Measurements from ENCODE around the gene AGAP1. TPM values are rescaled to one million over a fixed set of nuclear protein-coding genes. Genes with fewer than 3 reads are reported as not detected.

AGAP1 gene
- total RNA-seq, 2 donors from 2014 or later = 32.8 to 34.7 TPM

- H3K36me3 ChIP-seq (ENCODE audit: control insufficient read depth, insufficient read depth, low read length) = peaks cover 7% of the 10 kb centered on the region
- no peak overlapping the region for H3K27ac ChIP-seq (ENCODE audit: low read depth, low read length)
- Mint-ChIP-seq H3K27ac (no peak overlapping the region), H3K9me3 (no peaks in the 10 kb centered on the region), H3K27me3 (ENCODE audit: insufficient read depth) (peaks cover 60% of the 10 kb centered on the region), H3K36me3 (ENCODE audit: low read depth) (peaks cover 23% of the 10 kb centered on the region), H3K4me3 (no peak overlapping the region), H3K4me1 (no peaks in the 10 kb centered on the region)
- TF ChIP-seq, protein P1, sequence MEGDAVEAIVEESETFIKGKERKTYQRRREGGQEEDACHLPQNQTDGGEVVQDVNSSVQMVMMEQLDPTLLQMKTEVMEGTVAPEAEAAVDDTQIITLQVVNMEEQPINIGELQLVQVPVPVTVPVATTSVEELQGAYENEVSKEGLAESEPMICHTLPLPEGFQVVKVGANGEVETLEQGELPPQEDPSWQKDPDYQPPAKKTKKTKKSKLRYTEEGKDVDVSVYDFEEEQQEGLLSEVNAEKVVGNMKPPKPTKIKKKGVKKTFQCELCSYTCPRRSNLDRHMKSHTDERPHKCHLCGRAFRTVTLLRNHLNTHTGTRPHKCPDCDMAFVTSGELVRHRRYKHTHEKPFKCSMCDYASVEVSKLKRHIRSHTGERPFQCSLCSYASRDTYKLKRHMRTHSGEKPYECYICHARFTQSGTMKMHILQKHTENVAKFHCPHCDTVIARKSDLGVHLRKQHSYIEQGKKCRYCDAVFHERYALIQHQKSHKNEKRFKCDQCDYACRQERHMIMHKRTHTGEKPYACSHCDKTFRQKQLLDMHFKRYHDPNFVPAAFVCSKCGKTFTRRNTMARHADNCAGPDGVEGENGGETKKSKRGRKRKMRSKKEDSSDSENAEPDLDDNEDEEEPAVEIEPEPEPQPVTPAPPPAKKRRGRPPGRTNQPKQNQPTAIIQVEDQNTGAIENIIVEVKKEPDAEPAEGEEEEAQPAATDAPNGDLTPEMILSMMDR (conservative IDR thresholded peaks at IDR 0.05) = no peak
- DNase-seq = no peak
- no peaks in the 10 kb centered on the region for H3K4me1 ChIP-seq (ENCODE audit: control insufficient read depth, insufficient read depth, low read length)
- no peaks in the 10 kb centered on the region for H3K9me3 ChIP-seq (ENCODE audit: control insufficient read depth, low read length)
- H3K9ac ChIP-seq (ENCODE audit: extremely low read depth, low read length, poor library complexity, severe bottlenecking) = no peak overlapping the region
- H3K27me3 ChIP-seq (ENCODE audit: control insufficient read depth, insufficient read depth, low read length, poor library complexity, severe bottlenecking) = peaks cover 22% of the 10 kb centered on the region
- WGBS, 2 experiments (ENCODE audit: insufficient coverage in 1 of 2, insufficient read length in 1 of 2) = 94 to 98% methylated on average over 8 to 11 of the region's 11 CpGs
- H3K4me3 ChIP-seq (ENCODE audit: low read length) = no peak overlapping the region
These were observed 633.2 kb downstream of the AGAP1 start for GRCh38 chr2:236127010-236127409.

DNA sequence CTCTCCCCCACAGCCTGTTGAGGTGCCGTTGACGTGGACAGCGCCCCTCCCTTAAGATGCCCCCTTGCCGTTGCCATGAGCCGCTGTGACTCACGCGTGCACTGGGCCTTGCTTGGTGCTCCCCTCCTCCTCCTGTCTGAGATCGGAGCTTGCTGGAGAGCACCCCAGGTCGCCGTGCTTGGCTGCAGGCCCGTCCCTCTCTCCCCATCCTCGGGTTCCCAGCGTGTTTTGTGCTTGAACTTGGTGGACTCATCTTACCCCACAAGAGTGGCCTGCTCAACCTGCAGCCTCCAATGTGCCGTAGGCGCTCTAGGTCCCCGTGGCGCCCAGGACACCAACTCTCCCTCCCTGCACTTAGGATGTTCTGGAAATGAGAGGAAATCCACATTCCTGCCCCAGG, 634.5 kb downstream of the AGAP1 start:
- Mint-ChIP-seq H3K4me1 (no peaks in the 10 kb centered on the region), H3K27me3 (ENCODE audit: insufficient read depth) (peaks cover 49% of the 10 kb centered on the region), H3K27ac (no peak overlapping the region), H3K9me3 (no peaks in the 10 kb centered on the region), H3K4me3 (no peak overlapping the region), H3K36me3 (ENCODE audit: low read depth) (peaks cover 22% of the 10 kb centered on the region)
- peaks cover 7% of the 10 kb centered on the region for H3K36me3 ChIP-seq (ENCODE audit: control insufficient read depth, insufficient read depth, low read length)
- no peak overlapping the region for H3K27ac ChIP-seq (ENCODE audit: low read depth, low read length)
- 95 to 98% methylated on average over 8 to 17 of the region's 17 CpGs for WGBS, 2 experiments (ENCODE audit: insufficient coverage in 1 of 2, insufficient read length in 1 of 2)
- peaks cover 9% of the 10 kb centered on the region for H3K27me3 ChIP-seq (ENCODE audit: control insufficient read depth, insufficient read depth, low read length, poor library complexity, severe bottlenecking)
- no peak overlapping the region for H3K4me3 ChIP-seq (ENCODE audit: low read length)
- no peak overlapping the region for H3K9ac ChIP-seq (ENCODE audit: extremely low read depth, low read length, poor library complexity, severe bottlenecking)
- TF ChIP-seq, protein P1 (conservative IDR thresholded peaks at IDR 0.05) = no peak
- H3K9me3 ChIP-seq (ENCODE audit: control insufficient read depth, low read length) = no peaks in the 10 kb centered on the region
- H3K4me1 ChIP-seq (ENCODE audit: control insufficient read depth, insufficient read depth, low read length) = no peaks in the 10 kb centered on the region
- no peak for DNase-seq

DNA sequence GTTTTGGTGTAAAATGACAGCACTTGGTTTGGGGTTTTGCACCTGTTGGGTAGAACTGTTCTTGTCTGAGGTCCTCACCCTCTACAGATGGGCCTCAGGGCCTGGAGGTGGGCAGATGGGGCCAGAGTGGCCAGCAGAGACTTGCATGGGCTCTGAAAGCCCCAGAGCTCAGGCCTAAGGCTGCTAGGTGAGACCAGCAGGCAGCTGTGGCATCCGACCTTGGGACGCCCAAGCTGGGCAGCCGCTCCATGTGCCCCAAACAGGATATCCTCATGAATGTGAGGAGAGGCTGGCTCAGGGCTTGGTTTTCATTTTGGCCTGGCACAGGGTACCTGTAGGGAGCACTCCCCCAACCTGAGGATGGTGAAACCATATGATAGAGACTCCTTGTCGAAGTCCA, 636.1 kb downstream of the AGAP1 start:
- Histone ChIP-seq H3K4me3 (ENCODE audit: low read length) (no peak overlapping the region), H3K9ac (ENCODE audit: extremely low read depth, low read length, poor library complexity, severe bottlenecking) (no peak overlapping the region), H3K36me3 (ENCODE audit: control insufficient read depth, insufficient read depth, low read length) (no peaks in the 10 kb centered on the region), H3K9me3 (ENCODE audit: control insufficient read depth, low read length) (no peaks in the 10 kb centered on the region), H3K4me1 (ENCODE audit: control insufficient read depth, insufficient read depth, low read length) (no peaks in the 10 kb centered on the region), H3K27me3 (ENCODE audit: control insufficient read depth, insufficient read depth, low read length, poor library complexity, severe bottlenecking) (no peaks in the 10 kb centered on the region), H3K27ac (ENCODE audit: low read depth, low read length) (no peak overlapping the region)
- no peaks in the 10 kb centered on the region for H3K9me3 Mint-ChIP-seq
- H3K27me3 Mint-ChIP-seq (ENCODE audit: insufficient read depth) = peaks cover 37% of the 10 kb centered on the region
- TF ChIP-seq, protein P1 (conservative IDR thresholded peaks at IDR 0.05) = no peak
- no peak overlapping the region for H3K4me3 Mint-ChIP-seq
- peaks cover 12% of the 10 kb centered on the region for H3K36me3 Mint-ChIP-seq (ENCODE audit: low read depth)
- WGBS, 2 experiments (ENCODE audit: insufficient coverage in 1 of 2, insufficient read length in 1 of 2) = 94 to 95% methylated on average over 4 of the region's 4 CpGs
- H3K27ac Mint-ChIP-seq = no peak overlapping the region
- no peaks in the 10 kb centered on the region for H3K4me1 Mint-ChIP-seq
- DNase-seq = no peak

All from endodermal cell (in vitro differentiated cells).